Smooth muscle cell (in vitro differentiated cells): Measurements from ENCODE around the gene EXOC3L1. TPM values are rescaled to one million over a fixed set of nuclear protein-coding genes. Genes with fewer than 3 reads are reported as not detected.

Experiments used
- DNase-seq: peaks from one replicate; lab custom pipeline; 2025; ENCODE audit not compliant: unreplicated experiment; lab: John Stamatoyannopoulos, UW
- H2AFZ ChIP-seq: fragments of 200-600 bp; sonication (generic); 2 replicates; pipeline ENCODE4 v1.6.0; 2016; ENCODE audit warnings: antibody characterized with exemption, low read depth, mild to moderate bottlenecking
- H3F3A ChIP-seq: fragments of 200-600 bp; sonication (generic); 2 replicates; pipeline ENCODE4 v1.6.0; 2017; ENCODE audit warnings: antibody characterized with exemption, low read depth
- H3K27ac ChIP-seq: fragments of 200-600 bp; sonication (generic); 2 replicates; pipeline ENCODE4 v1.5.1; 2016; ENCODE audit warnings: low read depth, mild to moderate bottlenecking
- H3K27me3 ChIP-seq: fragments of 200-600 bp; sonication (generic); 2 replicates; pipeline ENCODE4 v1.6.1; 2016; ENCODE audit warnings: low read depth, mild to moderate bottlenecking
- H3K36me3 ChIP-seq: fragments of 200-600 bp; sonication (generic); 2 replicates; pipeline ENCODE4 v1.5.1; 2016; ENCODE audit warnings: low read depth
- H3K4me1 ChIP-seq: fragments of 200-600 bp; sonication (generic); 2 replicates; pipeline ENCODE4 v1.5.1; 2016; ENCODE audit warnings: low read depth
- H3K4me2 ChIP-seq: fragments of 200-600 bp; sonication (generic); 2 replicates; pipeline ENCODE4 v1.6.0; 2016; ENCODE audit warnings: mild to moderate bottlenecking
- H3K4me3 ChIP-seq: fragments of 200-600 bp; sonication (generic); 2 replicates; pipeline ENCODE4 v1.5.1; 2016; ENCODE audit warnings: mild to moderate bottlenecking
- H3K79me2 ChIP-seq: fragments of 200-600 bp; sonication (generic); 2 replicates; pipeline ENCODE4 v1.6.0; 2016; ENCODE audit warnings: low read depth, mild to moderate bottlenecking
- H3K9ac ChIP-seq: fragments of 200-600 bp; sonication (generic); 2 replicates; pipeline ENCODE4 v1.6.0; 2016; ENCODE audit warnings: low read depth
- H3K9me3 ChIP-seq: fragments of 200-600 bp; sonication (generic); replicated peaks from 2 replicates; pipeline ENCODE4 v1.5.1; 2016; ENCODE audit warnings: low read depth
- H4K20me1 ChIP-seq: fragments of 200-600 bp; sonication (generic); 2 replicates; pipeline ENCODE4 v1.6.0; 2016; ENCODE audit warnings: low read depth
- WGBS: methylation state at CpG from one replicate; pipeline ENCODE4 v1.1.7; 2016; ENCODE audit warnings: low lambda C conversion rate; 5-methylcytosine and 5-hydroxymethylcytosine counted together
- polyA plus RNA-seq: library from polyadenylated mRNA; unstranded; fragments of >200 nt; fragmentation: Nextera tagmentation; extraction: Ambion mirVana; gene quantifications from 2 replicates; pipeline ENCODE4 v1.2.1, GENCODE V29; 2016
- total RNA-seq: library from RNA; depleted of rRNA; stranded (reverse); fragments of >200 nt; gene quantifications from 2 replicates; pipeline ENCODE4 v1.2.3, GENCODE V29; 2014
- TF ChIP-seq, protein P1 (sequence below): fragments of 200-600 bp; sonication (generic); IDR thresholded peaks from 2 replicates; pipeline ENCODE4 v1.5.1; 2017; ENCODE audit warnings: borderline replicate concordance, mild to moderate bottlenecking, antibody characterized with exemption; ENCODE audit not compliant: insufficient read depth, poor library complexity, severe bottlenecking

The EXOC3L1 gene
- total and polyA plus RNA-seq, 2 experiments from 2014 or later = 0.51 TPM; not detected in 1

DNA sequence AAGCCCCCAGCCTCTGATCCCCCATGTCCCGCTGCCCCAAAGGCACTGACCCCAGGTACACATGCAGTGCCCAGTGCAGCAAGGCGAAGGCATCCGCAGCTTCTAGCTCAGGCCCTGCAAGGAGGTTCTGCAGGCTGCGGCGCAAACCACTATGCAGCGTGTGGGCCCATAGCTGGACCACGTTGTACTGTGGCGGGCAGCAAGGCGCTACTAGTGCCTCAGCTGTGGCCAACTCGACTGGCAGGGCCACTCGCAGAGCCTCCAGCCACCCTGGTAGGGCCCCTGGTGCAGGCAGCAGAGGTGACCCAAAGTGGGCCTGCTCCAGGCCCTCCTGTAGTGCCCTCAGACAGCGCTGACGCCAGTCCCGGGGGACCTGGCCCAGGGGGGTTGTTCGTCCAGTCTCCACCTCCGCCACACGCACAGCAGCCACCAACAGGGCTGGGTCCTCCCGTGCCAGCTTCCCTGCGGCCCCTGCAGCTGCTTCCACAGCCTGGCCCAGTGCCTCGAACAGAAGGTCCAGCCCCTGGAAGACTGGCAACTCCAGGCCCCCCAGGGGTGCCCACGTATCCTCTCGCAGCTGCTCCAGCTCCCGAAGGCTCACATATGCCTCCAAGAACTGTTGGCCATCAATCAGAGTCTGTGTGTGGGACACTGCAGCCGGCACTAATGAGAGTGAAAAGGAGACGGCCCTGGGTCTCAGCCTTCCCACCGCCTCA, 2.6 kb downstream of the EXOC3L1 start:
- no peak overlapping the region for H3K4me3 ChIP-seq
- H3K4me2 ChIP-seq = no peak overlapping the region
- 96% methylated on average over 26 of the region's 26 CpGs for WGBS

DNA sequence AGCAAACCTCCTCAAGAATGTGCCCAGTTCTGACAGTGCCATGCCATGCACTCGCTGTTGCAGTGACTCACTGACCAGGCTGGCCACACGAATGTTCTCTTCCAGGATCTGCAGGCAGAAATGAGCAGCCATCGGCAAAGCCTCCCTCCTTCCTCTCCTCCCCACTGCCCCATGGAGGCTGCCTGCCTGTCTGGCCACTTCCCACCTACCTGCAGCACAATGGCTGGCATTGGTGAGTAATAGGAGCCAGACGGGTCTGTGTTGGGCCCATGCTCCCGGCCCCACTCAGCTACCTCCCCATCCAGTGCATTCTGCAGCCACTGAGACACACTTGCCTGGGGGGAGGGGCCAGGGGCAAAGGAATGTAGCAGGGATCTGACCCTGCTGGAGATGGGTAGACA, 3.4 kb downstream of the EXOC3L1 start:
- Histone ChIP-seq H3K4me1 (peaks cover 16% of the 10 kb centered on the region), H3F3A (no peaks in the 10 kb centered on the region), H3K27ac (no peak overlapping the region), H4K20me1 (peaks cover 7% of the 10 kb centered on the region), H3K4me3 (no peak overlapping the region), H3K79me2 (peaks cover 11% of the 10 kb centered on the region), H2AFZ (no peak overlapping the region), H3K9ac (no peak overlapping the region), H3K9me3 (no peaks in the 10 kb centered on the region), H3K27me3 (no peaks in the 10 kb centered on the region), H3K4me2 (no peak overlapping the region), H3K36me3 (no peaks in the 10 kb centered on the region)
- DNase-seq = no peak
- 30% methylated on average over 5 of the region's 5 CpGs for WGBS
- TF ChIP-seq, protein P1, sequence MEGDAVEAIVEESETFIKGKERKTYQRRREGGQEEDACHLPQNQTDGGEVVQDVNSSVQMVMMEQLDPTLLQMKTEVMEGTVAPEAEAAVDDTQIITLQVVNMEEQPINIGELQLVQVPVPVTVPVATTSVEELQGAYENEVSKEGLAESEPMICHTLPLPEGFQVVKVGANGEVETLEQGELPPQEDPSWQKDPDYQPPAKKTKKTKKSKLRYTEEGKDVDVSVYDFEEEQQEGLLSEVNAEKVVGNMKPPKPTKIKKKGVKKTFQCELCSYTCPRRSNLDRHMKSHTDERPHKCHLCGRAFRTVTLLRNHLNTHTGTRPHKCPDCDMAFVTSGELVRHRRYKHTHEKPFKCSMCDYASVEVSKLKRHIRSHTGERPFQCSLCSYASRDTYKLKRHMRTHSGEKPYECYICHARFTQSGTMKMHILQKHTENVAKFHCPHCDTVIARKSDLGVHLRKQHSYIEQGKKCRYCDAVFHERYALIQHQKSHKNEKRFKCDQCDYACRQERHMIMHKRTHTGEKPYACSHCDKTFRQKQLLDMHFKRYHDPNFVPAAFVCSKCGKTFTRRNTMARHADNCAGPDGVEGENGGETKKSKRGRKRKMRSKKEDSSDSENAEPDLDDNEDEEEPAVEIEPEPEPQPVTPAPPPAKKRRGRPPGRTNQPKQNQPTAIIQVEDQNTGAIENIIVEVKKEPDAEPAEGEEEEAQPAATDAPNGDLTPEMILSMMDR = no peak

More for the DNA sequence above, 2.6 kb downstream of the EXOC3L1 start:
- Histone ChIP-seq H3K27ac (no peak overlapping the region), H3K9ac (no peak overlapping the region), H3K79me2 (peaks cover 14% of the 10 kb centered on the region), H4K20me1 (peaks cover 8% of the 10 kb centered on the region), H3F3A (no peaks in the 10 kb centered on the region), H3K27me3 (no peaks in the 10 kb centered on the region), H3K4me1 (peaks cover 18% of the 10 kb centered on the region), H3K9me3 (no peaks in the 10 kb centered on the region), H2AFZ (no peak overlapping the region), H3K36me3 (no peaks in the 10 kb centered on the region)
- TF ChIP-seq, protein P1 = no peak
- DNase-seq = no peak

DNA sequence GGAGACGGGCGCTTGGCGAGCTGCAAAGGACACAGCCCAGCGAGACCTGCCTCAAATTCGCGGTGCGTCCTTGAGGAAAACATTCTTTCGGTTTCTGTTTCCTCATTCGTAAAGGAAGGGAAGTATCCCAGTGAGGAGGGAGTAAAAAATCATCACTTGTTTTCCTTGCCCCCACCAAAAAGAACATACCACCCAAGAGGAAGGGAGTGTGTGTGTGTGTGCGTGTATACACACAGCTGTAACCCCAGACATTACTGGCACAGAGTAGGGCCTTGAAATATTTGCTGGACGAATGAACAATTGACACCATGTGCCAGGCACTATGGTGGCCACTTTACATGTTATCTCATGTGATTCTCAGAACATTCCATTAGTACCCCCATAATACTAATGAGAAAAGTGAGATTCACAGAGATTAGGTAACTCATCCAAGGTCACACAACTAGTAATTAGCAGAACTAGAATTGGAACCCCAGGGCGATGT, 4.2 kb downstream of the EXOC3L1 start:
- Histone ChIP-seq H3K9ac (no peak overlapping the region), H3K27me3 (no peaks in the 10 kb centered on the region), H3K27ac (no peak overlapping the region), H2AFZ (no peak overlapping the region), H4K20me1 (peaks cover 7% of the 10 kb centered on the region), H3K4me2 (no peak overlapping the region), H3F3A (no peaks in the 10 kb centered on the region), H3K4me1 (peaks cover 13% of the 10 kb centered on the region), H3K4me3 (no peak overlapping the region), H3K36me3 (no peaks in the 10 kb centered on the region), H3K9me3 (no peaks in the 10 kb centered on the region), H3K79me2 (peaks cover 10% of the 10 kb centered on the region)
- WGBS = 16% methylated on average over 12 of the region's 12 CpGs
- TF ChIP-seq, protein P1 = no peak
- DNase-seq = no peak
